ENCODE results near the gene FAM120AOS. TPM values are rescaled to one million over a fixed set of nuclear protein-coding genes. Genes with fewer than 3 reads are reported as not detected.
"Not testable (repeated sequence)": the region's sequence is repeated elsewhere in the genome, so short reads cannot be mapped to it uniquely, and the experiment has no call there.

FAM120AOS gene
- total RNA-seq, 1 experiment from 2014 or later: 37.0 TPM

DNA sequence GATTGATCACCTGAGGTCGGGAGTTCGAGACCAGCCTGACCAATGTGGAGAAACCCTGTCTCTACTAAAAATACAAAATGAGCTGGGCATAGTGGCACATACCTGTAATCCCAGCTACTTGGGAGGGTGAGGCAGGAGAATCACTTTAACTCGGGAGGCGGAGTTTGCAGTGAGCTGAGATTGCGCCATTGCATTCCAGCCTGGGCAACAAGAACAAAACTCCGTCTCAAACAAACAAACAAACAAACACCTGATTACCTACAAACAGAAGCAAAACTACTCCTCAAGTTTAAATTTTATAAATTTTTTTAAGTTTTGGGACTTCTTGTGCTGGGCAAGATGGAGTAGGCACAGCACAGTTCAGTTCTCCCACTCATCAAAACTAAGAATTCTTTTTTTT is 14.1 kb downstream of the FAM120AOS start:
- DNase-seq (ENCODE audit: low read depth): not testable (repeated sequence)

DNA sequence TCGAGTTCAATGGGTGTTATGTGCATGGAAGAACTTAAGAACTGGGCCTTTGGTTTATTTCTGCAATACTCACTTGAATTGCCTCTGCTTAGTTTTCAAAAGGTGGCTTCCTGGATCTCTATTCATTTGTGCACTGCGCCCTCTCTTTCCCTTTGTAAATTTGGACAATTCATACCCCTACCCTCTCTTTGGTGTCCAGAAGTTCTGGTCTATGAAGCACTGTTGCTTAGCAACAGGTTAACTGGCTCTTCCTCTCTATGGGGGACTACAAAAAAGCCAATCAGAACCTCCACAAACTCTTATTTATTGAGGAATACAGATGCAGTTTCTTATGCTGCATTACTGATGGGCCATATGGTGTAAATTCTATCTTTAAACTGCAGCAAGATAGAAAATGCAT is 15.4 kb downstream of the FAM120AOS start:
- DNase-seq (ENCODE audit: low read depth): no peak

- no peak for DNase-seq (ENCODE audit: low read depth)
Observed at GRCh38 chr9:93436655-93437407, 16.6 kb downstream of the FAM120AOS start.

GRCh38 chr9:93436218-93436617 is 17.2 kb downstream of the FAM120AOS start:
- no peak for DNase-seq (ENCODE audit: low read depth)

GRCh38 chr9:93435386-93435785 is 18.0 kb downstream of the FAM120AOS start:
- DNase-seq (ENCODE audit: low read depth): no peak

DNA sequence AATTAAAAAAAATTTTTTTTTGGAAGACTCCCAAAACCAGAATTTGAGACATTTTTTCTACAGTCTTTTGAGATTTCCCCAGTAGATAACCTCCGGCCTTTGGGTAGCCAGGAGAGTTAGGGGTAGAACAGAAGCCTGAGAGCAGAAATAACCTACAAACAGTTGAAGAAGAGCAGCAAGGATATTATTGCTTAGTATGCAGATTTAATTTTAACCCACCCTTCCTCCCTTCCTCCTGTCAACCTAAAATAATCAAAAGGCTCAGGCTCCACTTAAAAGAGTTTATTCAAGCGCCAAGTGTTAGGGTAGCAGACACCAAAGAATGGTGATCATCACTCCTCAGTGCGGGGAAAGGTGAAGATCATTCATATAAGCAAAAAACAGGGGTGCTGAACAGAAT is 19.3 kb downstream of the FAM120AOS start:
- no peak for DNase-seq (ENCODE audit: low read depth)

GRCh38 chr9:93432964-93433363 is 20.4 kb downstream of the FAM120AOS start:
- no peak for DNase-seq (ENCODE audit: low read depth)

- no peak for DNase-seq (ENCODE audit: low read depth)
Observed at GRCh38 chr9:93431539-93432105, 21.8 kb downstream of the FAM120AOS start.

GRCh38 chr9:93427655-93428379 is 25.6 kb downstream of the FAM120AOS start:
- DNase-seq (ENCODE audit: low read depth): peak; percentile 18

DNA sequence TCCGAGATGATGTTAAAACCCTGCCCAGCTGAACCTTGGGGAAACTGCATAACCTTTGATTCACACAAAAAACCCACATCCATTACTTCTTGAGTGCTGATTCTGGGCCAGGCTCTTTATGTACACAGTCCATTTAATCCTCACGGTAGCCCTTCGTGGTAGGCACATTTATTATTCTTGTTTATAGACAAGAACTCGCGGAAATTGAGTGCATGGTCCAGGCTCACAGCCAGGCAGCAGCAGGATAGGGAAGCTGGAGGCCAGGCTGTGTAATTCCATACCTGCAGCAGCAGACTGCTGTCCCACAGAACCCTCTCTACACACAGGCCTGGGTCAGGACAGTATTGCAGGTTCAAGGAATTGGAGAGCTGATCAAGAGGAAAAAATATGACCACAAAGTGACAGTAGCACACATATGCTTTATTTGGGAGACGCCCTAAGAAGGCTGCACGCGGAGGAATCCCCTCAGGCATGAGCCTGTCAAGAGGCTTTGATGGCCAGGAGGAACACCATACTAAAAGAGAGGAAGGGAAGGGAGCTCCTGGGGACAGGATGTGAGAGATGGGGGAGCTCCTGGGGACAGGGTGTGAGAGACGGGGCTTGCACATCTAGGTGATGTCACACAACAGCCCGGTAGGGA is 30.3 kb downstream of the FAM120AOS start:
- DNase-seq (ENCODE audit: low read depth): no peak

DNA sequence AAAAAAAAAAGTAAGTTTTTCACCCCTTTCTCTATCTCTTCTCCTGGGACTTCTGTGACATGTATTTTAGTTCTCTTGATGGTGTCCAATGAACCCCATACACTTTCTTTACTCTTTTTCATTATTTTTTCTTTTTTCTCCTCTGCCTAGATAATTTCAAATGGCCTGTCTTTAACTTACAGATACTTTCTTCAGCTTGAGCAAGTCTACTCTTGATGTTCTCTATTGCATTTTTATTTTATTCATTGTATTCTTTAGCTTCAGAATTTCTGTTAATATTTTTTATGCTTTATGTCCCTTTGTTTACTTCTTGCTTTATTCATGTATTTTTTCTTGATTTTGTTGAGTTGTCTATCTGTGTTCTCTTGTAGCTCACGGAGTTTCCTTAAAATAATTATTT is 34.4 kb downstream of the FAM120AOS start:
- DNase-seq (ENCODE audit: low read depth): no peak

DNA sequence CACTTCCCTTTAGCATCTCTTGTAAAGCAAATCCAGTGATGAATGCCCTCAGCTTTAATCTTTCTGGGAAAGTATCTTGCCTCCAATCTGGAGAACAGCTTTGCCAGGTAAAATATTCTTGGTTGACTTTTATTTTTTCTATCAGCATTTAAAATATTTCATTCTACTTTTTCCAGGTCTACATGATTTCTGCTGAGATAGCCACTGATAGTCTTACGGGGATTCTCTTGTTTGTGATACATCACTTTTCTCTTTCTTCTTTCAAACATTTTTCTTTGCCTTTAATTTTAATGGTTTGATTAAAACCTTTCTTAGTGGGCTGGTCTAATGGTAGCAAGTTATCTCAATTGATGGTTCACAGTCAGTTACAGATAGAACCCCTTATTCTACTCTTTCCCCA is 35.8 kb downstream of the FAM120AOS start:
- DNase-seq (ENCODE audit: low read depth): no peak

GRCh38 chr9:93416530-93417235 is 36.7 kb downstream of the FAM120AOS start:
- no peak for DNase-seq (ENCODE audit: low read depth)

- DNase-seq (ENCODE audit: low read depth): no peak
Observed at GRCh38 chr9:93415176-93415690, 38.1 kb downstream of the FAM120AOS start.

- no peak for DNase-seq (ENCODE audit: low read depth)
Observed at GRCh38 chr9:93413530-93413929, 39.9 kb downstream of the FAM120AOS start.

GRCh38 chr9:93406371-93406770 is 47.0 kb downstream of the FAM120AOS start:
- no peak for DNase-seq (ENCODE audit: low read depth)

- DNase-seq (ENCODE audit: low read depth): no peak
Observed at GRCh38 chr9:93398471-93398870, 54.9 kb downstream of the FAM120AOS start.

DNA sequence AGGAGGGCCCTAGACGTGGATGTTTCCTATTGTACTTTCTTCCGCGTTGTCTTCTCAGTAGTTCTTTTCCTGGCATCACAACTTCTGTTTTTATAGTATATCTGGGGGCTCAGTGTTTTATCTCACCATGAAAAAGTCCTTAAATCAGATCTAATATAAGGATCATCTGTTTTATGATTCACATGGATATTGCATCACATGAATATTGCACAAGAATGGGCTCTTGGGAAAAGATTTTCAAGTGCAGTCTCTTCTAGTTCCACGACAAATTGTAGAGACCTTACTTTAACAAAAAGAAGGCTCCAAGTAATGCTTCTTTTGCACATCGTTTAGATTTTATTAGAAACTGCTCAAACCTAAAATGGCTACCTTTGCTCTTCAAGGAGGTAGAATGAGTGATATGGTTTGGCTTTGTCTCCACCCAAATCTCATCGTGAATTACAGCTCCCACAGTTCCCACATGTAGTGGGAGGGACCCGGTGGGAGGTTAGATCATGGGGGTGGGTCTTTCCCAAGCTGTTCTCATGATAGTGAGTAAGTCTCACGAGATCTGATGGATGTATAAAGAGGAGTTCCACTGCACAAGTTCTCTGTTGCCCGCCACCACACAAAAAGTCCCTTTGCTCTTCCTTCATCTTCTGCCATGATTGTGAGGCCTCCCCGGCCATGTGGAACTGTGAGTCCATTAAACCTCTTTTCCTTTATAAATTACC is 55.6 kb downstream of the FAM120AOS start:
- DNase-seq (ENCODE audit: low read depth): no peak
